Gastroesophageal sphincter (tissue), 4 donors: ENCODE measurements around the gene ARID5B. TPM values are rescaled to one million over a fixed set of nuclear protein-coding genes. Genes with fewer than 3 reads are reported as not detected.

Source experiments
- ATAC-seq: fragments of 150-250 bp; one replicate; pipeline ENCODE4 v1.9.1; 2016; ENCODE audit warnings: mild to moderate bottlenecking, moderate library complexity
- H3K27ac ChIP-seq, 4 donors: fragments of 200-600 bp; sonication (generic) in 3 of 4; 1 replicate in 3 of 4; 2 replicates in 1 of 4; pipeline ENCODE4 v1.5.1; 2016 to 2019
- H3K27me3 ChIP-seq: fragments of 200-600 bp; sonication (generic); one replicate; pipeline ENCODE4 v1.5.1; 2019
- H3K36me3 ChIP-seq, 2 donors: fragments of 200-600 bp; sonication (generic); one replicate each; pipeline ENCODE4 v1.5.1; 2019; ENCODE audit warnings: control low read depth in 1 of 2
- H3K4me1 ChIP-seq, 3 donors: fragments of 200-600 bp; sonication (generic); 1 replicate in 2 of 3; 2 replicates in 1 of 3; pipeline ENCODE4 v1.5.1; 2016 to 2019; ENCODE audit warnings: control low read depth in 2 of 3
- H3K4me3 ChIP-seq, 2 donors: fragments of 200-600 bp; sonication (generic); one replicate each; pipeline ENCODE4 v1.5.1; 2019; ENCODE audit warnings: mild to moderate bottlenecking in 1 of 2, moderate library complexity in 1 of 2
- H3K9me3 ChIP-seq, 3 donors: fragments of 200-600 bp; sonication (generic); one replicate each; pipeline ENCODE4 v1.5.1; 2017 to 2019; ENCODE audit warnings: control low read depth in 2 of 3
- CTCF ChIP-seq, 4 experiments: fragments of 200-600 bp in 2 of 4; fragments of 450-650 bp in 2 of 4; sonication (generic) in 1 of 4; IDR thresholded peaks; one replicate each; pipeline ENCODE4 v1.5.1; 2017 to 2019; ENCODE audit warnings: antibody characterized with exemption in 4 of 4, mild to moderate bottlenecking in 2 of 4, moderate library complexity in 2 of 4
- EP300 ChIP-seq: sonication (generic); formaldehyde crosslinking; IDR thresholded peaks from one replicate; pipeline ENCODE4 v1.6.1; 2017; ENCODE audit warnings: antibody characterized with exemption, mild to moderate bottlenecking
- POLR2A ChIP-seq, 2 donors: fragments of 450-650 bp; IDR thresholded peaks; one replicate each; pipeline ENCODE4 v1.6.1; 2017; ENCODE audit warnings: antibody characterized with exemption in 2 of 2, mild to moderate bottlenecking in 2 of 2, moderate library complexity in 1 of 2
- POLR2AphosphoS5 ChIP-seq: sonication (generic); formaldehyde crosslinking; IDR thresholded peaks from one replicate; pipeline ENCODE4 v1.6.1; 2017; ENCODE audit warnings: antibody characterized with exemption
- WGBS, 2 donors: methylation state at CpG; one replicate each; pipeline ENCODE4 v1.1.5; 2018; ENCODE audit warnings: low coverage in 1 of 2; 5-methylcytosine and 5-hydroxymethylcytosine counted together
- total RNA-seq, 4 donors: library from RNA; depleted of rRNA; stranded (reverse); fragments of >200 nt; gene quantifications; one replicate each; pipeline ENCODE4 v1.1.0, GENCODE V29; 2016

ARID5B gene
- total RNA-seq, 4 donors from 2014 or later = 34.7 to 81.4 (median 62.5) TPM

GRCh38 chr10:61965703-61966395, 64.3 kb downstream of the ARID5B start:
- Histone ChIP-seq H3K4me1 (peaks cover 5 to 41% (median 5%) of the 10 kb centered on the region in 3 donors), H3K27ac (no peak overlapping the region), H3K36me3 (no peaks in the 10 kb centered on the region), H3K4me3 (no peak overlapping the region), H3K27me3 (no peaks in the 10 kb centered on the region), H3K9me3 (no peaks in the 10 kb centered on the region)
- ATAC-seq = no peak
- TF ChIP-seq EP300 (no peak), CTCF (IDR thresholded peaks at IDR 0.05) (no peak), POLR2AphosphoS5 (no peak), POLR2A (IDR thresholded peaks at IDR 0.05) (no peak)
- WGBS, 2 donors = 69 to 71% methylated on average over 3 of the region's 3 CpGs

- no peak for ATAC-seq
- Histone ChIP-seq H3K9me3 (no peaks in the 10 kb centered on the region), H3K4me1 (peaks cover 8 to 52% (median 10%) of the 10 kb centered on the region in 3 donors), H3K27me3 (no peaks in the 10 kb centered on the region), H3K36me3 (no peaks in the 10 kb centered on the region), H3K27ac (no peak overlapping the region), H3K4me3 (no peak overlapping the region)
- TF ChIP-seq CTCF (IDR thresholded peaks at IDR 0.05) = no peak
- TF ChIP-seq POLR2A (IDR thresholded peaks at IDR 0.05) = no peak
- TF ChIP-seq EP300 = no peak
- TF ChIP-seq POLR2AphosphoS5 = no peak
- WGBS, 2 donors = 92 to 95% methylated on average over 4 of the region's 4 CpGs
These were observed 65.8 kb downstream of the ARID5B start for GRCh38 chr10:61967298-61967697.

GRCh38 chr10:61970182-61971002, 68.9 kb downstream of the ARID5B start:
- no peak for TF ChIP-seq POLR2AphosphoS5
- no peak for TF ChIP-seq EP300
- no peaks in the 10 kb centered on the region for H3K9me3 ChIP-seq
- no peak for ATAC-seq
- H3K36me3 ChIP-seq = no peaks in the 10 kb centered on the region
- H3K27ac ChIP-seq = peak overlapping the region in 3 of 4 donors; percentile 29 to 60 (median 29)
- H3K27me3 ChIP-seq = no peaks in the 10 kb centered on the region
- peaks cover 23 to 58% (median 26%) of the 10 kb centered on the region in 3 donors for H3K4me1 ChIP-seq
- no peak overlapping the region for H3K4me3 ChIP-seq
- WGBS, 2 donors = 40 to 53% methylated on average over 6 of the region's 6 CpGs

- ATAC-seq = no peak
- Histone ChIP-seq H3K4me1 (peaks cover 23 to 62% (median 26%) of the 10 kb centered on the region in 3 donors), H3K27ac (peak overlapping the region in 3 of 4 donors; percentile 21 to 60 (median 29))
These were observed 69.5 kb downstream of the ARID5B start for GRCh38 chr10:61971003-61971325.

GRCh38 chr10:61973169-61973568, 71.7 kb downstream of the ARID5B start:
- no peaks in the 10 kb centered on the region for H3K27me3 ChIP-seq
- H3K36me3 ChIP-seq = no peaks in the 10 kb centered on the region
- H3K4me1 ChIP-seq = peaks cover 23 to 62% (median 26%) of the 10 kb centered on the region in 3 donors
- TF ChIP-seq POLR2A (IDR thresholded peaks at IDR 0.05) (no peak), CTCF (IDR thresholded peaks at IDR 0.05) (no peak), EP300 (no peak), POLR2AphosphoS5 (no peak)
- no peak for ATAC-seq
- no peaks in the 10 kb centered on the region for H3K9me3 ChIP-seq
- H3K4me3 ChIP-seq = no peak overlapping the region
- no peak overlapping the region for H3K27ac ChIP-seq
- WGBS, 2 donors = 57 to 79% methylated on average over 1 to 2 of the region's 2 CpGs

More at GRCh38 chr10:61971003-61971325, 69.5 kb downstream of the ARID5B start:
- H3K36me3 ChIP-seq = no peaks in the 10 kb centered on the region
- TF ChIP-seq EP300 = no peak
- TF ChIP-seq CTCF (IDR thresholded peaks at IDR 0.05) = no peak
- TF ChIP-seq POLR2A (IDR thresholded peaks at IDR 0.05) = no peak
- no peak for TF ChIP-seq POLR2AphosphoS5
- H3K9me3 ChIP-seq = no peaks in the 10 kb centered on the region
- H3K27me3 ChIP-seq = no peaks in the 10 kb centered on the region
- H3K4me3 ChIP-seq = no peak overlapping the region
